CD1c-positive myeloid dendritic cell (primary cell): Measurements from ENCODE around the gene DBF4B.

Experiments used
- DNase-seq: peaks from one replicate; pipeline ENCODE4 v3.0.0-alpha.2; 2016; ENCODE audit errors: extremely low spot score

Gene DBF4B

DNA sequence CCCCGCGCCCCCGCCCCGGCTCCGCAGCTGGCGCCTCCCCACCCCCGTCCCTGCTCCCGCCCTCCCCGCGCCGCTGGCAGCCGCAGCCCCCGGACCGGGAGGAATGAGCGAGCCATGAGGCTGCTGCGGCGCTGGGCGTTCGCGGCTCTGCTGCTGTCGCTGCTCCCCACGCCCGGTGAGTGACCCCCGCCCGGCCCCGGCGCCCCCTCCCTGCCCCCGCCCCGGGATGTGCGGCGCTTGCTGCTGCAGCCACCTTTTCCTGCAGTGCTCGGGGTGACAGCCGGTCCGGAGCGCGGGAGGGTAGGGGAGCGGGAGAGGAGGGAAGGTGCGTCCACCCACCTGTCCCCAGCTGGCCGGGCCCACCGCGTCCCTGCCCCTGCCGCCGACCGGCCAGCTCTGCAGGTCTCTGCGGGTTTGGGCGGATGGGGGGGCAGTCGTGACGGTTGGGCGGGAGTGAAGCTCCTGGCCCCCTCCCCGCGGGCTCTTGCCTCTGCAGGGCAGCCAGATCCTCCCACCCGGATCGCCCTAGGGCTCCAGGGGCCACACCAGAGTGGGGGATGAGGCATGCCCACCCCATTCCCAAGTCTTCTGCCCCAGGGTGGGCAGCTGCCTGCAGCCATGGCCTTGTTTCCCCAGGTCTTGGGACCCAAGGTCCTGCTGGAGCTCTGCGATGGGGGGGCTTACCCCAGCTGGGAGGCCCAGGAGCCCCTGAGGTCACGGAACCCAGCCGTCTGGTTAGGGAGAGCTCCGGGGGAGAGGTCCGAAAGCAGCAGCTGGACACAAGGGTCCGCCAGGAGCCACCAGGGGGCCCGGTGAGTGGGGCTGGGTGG, 50.8 kb downstream of the DBF4B start:
- DNase-seq: no peak

DNA sequence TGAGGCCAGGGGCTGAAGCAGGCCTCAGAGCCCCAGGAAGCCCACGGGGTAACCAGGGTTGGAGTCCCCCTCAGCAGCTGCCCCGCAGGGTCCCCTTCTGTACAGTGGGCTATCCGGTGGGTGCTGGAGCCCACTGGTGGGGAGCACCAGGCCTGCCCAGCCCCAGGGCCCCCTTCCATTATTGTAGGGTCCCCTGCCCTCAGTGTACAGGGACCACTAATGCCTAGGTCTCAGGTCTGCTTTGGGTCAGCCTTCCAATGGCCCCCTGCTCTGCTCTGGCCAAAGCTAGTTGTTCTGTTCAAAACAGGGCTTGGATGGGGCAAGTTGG, 51.4 kb downstream of the DBF4B start:
- DNase-seq: no peak

DNA sequence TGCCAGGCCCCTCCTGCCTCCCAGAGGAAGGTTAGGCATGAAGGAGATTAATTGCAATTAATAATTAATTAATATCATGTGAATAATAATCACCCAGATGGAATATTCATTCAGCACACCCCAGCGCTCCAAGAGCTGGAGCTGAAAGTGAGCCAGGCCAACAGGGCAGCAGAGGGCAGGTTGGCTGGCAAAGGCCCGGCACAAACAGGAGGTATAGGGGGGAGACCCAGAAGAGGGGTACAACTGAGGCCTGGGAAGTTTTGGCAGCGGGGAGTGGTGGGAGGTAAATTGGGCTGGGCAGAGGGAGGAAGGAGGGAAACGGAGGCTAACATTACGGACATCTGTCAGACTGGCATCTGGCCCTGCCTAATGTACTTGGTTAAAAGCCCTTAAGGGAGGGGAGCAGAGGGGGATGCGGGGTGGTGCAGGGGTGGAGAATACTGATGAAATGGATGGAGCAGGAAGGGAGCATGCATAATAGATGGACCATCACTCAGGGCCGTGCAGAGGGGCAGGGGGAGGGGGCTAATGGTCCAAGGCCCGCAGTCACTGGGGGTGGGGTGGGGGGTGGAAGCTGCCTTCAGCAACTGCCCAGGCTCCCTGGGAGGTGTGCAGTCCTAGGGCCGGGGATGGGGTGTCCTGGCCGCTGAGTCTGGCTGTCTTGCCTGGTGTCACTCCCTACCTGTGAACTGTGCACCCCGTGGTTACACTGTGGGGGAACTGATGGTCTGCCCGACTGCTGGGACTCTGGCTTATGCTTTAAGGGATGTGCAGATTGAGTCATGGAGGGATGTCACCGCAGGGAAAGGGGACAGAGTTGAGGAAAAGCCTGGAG, 52.2 kb downstream of the DBF4B start:
- DNase-seq: no peak

DNA sequence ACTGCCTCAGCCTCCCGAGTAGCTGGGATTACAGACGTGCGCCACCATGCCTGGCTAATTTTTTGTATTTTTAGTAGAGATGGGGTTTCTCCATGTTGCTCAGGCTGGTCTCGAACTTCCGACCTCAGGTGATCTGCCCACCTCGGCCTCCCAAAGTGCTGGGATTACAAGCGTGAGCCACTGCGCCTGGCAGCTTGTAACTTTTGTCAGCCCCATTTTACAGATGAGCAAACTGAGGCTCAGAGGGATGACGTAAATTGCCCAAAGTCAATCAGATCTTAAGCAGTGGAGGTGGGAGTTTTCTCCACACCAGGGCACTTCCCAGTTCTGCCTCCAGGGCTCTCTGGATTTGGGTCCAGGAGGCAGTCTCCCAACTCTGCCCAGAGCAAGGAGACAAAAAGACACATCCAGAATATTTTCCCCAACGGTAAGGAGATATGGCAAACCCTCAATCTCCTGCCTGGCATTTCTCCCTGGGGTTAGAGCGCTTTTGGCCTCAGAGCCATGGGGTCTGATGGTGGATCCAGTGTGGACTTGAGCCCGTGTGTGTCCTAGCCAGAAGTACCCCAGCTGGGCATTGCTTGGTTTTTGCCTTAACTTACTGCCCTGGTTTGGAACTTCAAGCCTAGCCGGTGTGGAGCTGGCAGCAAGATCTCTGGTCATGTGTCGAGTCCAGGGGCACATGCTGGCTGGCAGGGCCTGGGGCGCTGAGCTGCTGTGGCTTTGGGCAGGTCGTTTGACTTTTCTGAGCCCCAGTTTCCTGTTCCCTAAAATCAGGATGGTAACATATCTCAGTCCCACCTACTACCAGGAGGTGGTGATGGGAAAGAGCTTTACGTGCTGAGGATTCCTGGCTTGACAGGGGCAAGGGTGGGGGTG, 53.7 kb downstream of the DBF4B start:
- no peak for DNase-seq

DNA sequence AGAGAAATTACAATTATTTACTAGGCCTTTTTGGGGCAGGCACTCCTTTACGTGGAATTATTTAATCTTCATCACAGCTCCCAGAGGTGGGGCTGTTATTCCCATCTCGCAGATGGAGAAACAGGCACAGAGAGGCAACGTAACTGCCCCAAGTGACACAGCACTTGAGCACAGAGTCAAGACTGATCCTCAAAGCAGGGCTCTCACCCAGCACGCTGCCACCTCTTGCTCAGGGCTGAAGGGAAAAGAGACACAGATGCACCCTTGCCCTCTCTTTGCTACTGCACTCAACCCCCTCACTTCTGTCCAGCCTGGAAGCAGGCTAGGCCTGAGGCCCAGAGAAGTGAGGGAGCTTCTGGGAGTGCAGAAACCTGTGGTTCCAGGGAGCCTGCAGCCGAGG, 54.7 kb downstream of the DBF4B start:
- DNase-seq: no peak

DNA sequence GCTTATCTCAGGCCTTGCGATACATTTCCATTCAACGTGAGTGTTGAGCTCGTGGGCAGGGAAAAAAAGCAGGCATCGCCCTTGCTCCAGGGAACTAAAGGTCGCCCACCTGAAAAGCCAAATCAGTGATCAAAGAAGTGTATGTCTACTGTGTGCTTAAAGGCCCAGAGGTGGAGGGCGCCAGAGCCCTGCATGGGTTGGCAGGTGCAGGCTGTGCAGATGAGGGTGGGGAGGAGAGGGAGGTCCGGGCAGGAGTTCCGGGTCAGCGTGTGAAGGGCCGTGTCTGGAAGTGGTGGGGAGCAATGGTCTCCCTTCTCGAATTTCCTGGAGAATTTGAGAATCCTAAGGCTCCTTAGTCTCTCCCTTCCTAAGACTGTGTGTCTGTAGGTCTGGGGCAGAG, 57.5 kb downstream of the DBF4B start:
- DNase-seq: no peak

DNA sequence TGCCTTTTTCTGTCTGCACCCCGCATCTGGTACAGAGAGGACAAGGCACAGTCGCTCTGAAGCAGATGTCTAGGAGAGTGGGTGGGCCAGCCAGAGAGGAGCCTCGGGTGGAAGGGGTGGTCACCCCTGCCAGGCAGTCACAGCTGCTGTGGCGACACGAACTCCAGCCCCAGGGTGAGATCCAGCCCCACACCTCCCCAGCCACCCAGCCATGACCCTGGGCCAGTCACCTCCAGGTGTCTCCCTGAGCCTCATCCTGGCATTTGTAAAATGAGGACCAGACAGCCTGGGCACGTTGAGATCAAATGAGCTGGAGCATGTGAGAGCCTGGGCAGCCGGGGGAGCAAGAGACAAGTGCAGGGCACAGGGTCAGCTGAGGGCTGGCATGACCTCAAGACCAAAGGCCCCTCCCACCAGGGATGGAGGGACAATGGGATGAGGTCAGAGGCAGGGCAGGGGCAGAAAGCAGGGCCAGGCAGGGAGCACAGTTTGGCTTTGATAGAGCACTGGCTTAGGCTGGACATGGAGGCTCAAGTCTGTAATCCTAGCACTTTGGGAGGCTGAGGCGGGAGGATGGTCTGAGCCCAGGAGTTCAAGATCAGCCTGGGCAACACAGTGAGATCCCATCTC, 58.1 kb downstream of the DBF4B start:
- DNase-seq: no peak

DNA sequence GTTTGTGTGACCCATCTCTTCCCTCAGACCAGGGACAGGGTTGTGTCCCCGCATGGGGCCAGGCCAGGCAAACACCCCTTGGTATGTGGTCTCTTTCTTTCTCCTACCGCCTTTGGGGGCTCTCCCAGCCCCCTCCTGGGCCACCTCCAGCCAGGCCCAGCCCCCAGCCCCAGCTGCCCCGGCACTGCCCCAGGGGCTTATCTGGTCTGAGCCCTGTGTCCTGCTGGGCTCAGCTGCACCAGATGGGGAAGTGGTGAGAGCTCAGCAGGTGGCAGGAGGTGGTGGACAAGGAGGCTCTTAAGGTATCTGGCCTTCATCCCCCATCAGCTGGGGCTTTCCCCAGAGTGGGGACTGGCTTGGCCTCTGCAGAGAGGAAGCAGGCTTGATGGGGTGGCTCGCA, 59.0 kb downstream of the DBF4B start:
- no peak for DNase-seq

DNA sequence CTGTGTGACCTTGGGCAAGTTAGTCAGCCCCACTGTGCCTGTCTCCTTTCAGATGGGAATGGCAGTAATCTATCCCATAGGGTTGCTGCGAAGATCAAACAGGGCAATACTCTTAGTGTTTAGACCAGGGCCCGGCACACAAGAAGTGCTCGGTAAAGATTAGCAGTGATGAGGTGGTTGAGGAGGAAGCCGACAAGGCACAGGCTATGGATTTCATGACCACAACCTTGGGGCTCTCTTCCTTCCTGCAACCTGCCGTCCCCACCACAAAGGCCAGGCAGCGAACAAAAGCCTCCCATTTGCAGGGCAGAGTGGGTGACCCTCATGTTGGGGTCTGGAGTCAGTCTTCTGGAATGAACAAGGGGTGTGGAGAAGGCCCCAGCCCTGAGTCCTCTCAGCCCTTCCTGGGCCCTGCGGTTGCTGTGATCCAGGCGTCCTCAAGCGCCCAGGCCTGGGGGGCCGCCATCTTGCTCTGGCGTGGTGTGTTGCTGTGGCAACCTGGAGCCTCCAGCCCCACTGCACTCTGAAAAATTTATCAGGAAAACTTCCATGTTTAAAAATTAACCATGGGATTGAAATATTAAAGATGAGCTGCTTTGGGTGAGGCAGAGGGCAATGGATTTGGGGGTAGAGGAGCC, 60.2 kb downstream of the DBF4B start:
- DNase-seq: no peak

DNA sequence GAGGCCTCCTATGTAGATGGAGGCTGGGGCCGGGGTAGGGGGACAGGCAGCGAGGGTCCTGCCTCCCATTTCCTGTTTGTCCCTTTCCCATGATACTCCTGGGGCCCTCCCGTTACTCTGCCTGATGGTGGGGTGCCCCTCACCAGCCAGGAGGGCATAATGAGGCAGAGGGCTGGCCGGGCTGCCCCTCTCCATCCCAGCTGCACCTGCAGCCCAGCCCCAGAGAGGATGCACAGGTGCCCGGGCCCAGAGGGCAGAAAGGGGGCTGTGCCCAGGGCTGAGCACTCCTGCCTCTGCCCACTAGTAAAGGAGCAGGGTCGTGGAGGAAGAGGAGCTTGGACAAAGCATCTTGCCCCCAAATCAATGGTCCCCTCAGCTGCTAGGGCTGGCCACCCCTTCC, 60.8 kb downstream of the DBF4B start:
- no peak for DNase-seq

DNA sequence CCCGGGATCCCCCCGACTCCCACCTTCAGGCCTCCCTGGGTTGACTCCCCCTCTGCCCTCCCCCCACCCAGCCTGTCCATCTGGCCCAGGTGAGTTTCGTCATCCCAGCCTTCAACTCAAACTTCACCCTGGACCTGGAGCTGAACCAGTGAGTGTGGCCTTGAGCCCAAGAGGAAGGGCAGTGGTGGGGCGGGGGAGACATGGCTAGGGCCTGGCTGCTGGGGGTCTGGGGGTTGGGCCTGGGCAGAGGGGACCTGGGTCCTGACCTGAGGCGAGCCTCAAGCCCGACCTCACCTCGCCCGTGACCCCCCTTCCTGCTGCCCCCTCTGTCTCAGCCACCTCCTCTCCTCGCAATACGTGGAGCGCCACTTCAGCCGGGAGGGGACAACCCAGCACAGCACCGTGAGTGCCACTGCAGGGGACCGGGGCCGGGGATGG, 61.2 kb downstream of the DBF4B start:
- DNase-seq: no peak

DNA sequence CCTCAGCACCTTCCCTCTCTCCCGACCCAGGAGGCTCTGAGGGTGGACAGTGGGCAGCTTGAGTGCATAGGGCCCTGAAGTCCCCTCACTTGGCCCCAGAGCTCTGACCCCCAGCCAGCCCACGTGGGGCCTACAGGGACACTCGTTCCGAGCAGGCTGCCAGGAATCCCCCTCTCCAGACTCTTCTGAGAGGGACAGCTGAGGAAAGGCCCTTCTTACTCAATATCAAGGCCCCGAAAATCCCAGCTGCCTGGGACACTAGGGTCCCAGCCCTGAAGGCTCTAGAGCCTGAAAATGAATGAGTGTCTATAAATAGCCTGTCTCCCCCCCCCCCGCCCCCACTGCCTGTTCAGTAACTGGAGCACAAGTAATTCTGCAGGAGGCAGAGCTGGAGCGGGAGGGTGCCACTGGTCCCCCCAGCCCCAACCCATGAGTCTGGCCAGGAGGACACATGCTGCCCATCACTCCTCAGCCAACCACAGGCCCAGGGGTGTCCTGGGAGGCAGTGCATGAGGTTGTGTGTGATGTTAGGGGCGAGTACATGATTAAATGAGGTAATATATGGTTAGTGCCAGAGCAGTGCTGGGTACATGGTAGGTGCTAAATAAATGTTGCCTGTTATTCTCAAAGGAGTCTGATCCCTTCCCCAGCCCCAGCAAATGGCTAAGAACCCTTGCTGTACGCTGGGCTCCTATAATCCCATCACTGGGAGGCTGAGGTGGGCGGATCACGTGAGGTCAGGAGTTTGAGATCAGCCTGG, 61.9 kb downstream of the DBF4B start:
- no peak for DNase-seq

DNA sequence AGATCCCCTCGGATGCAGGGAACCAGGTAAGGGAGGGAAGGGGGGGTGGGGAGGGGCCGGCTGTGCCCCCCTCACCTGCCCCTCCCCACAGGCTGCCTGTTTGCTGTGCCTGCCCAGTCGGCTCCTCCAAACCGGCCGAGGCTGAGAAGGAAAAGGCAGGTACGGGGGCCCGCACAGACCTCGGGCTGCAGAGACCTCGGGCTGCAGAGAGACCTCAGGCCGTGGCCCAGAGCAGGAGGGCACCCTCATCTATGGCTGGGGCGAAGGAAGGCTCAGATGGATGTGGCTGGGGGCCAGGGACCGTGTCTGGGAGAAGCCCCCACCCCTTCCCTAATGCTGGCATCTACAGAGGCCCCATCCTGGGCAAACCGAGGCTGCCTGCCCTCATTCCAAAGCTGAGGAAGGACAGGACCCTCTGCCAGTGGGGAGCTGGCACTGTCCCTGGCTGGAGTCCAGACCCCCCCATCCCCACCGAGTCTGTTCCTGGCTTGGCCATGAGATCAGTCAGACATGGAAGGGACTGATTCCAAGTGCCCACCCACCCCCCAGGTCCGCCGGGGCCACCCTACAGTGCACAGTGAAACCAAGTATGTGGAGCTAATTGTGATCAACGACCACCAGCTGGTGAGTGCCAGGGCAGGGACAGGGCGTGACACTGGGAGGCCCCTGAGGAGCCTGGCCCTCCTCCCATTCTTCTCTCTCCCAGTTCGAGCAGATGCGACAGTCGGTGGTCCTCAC, 64.0 kb downstream of the DBF4B start:
- no peak for DNase-seq

DNA sequence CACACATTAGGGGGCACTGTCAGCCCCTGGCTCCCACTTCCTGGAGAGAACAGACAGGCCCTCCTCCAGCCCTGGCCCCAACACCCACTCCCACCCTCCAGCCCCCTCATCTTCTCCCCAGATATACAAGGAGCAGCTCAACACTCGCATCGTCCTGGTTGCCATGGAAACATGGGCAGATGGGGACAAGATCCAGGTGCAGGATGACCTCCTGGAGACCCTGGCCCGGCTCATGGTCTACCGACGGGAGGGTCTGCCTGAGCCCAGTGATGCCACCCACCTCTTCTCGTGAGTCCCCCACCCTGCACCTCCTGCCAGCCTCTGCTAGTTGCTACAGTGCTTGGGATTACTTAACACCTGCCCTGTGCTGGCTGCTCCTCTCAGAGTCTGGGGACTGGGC, 64.7 kb downstream of the DBF4B start:
- DNase-seq: no peak

DNA sequence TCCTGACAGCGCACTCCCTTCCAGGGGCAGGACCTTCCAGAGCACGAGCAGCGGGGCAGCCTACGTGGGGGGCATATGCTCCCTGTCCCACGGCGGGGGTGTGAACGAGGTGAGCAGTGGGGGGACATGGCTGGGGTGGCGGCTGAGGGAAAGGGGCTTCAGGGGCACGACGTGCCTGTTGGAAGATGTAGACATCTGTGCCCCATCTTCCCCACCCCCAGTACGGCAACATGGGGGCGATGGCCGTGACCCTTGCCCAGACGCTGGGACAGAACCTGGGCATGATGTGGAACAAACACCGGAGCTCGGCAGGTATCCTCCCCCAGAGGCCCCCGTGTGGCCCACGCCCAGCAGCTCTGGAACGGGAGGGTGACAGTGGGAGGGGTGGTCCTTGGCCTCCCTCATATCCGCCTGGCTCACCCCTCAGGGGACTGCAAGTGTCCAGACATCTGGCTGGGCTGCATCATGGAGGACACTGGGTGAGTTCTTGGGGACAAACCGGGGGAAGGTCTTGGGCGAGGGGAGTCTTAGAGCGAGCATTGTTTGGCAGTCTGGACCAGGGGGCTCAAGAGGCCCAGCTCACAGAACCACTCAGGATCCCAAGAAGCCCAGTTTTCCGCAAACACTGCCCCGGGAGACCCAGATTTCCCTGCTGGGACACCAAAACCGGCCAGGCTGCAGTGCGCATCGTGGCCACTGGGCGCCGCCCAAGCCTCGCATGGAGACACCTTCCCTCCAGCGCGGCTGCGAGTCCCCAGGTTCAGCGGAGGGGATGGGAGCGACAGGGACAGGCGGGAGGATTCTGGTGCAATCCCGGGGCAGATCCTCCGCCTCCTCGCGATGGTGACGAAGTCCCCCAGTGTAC, 66.0 kb downstream of the DBF4B start:
- peak; percentile 88 for DNase-seq

DNA sequence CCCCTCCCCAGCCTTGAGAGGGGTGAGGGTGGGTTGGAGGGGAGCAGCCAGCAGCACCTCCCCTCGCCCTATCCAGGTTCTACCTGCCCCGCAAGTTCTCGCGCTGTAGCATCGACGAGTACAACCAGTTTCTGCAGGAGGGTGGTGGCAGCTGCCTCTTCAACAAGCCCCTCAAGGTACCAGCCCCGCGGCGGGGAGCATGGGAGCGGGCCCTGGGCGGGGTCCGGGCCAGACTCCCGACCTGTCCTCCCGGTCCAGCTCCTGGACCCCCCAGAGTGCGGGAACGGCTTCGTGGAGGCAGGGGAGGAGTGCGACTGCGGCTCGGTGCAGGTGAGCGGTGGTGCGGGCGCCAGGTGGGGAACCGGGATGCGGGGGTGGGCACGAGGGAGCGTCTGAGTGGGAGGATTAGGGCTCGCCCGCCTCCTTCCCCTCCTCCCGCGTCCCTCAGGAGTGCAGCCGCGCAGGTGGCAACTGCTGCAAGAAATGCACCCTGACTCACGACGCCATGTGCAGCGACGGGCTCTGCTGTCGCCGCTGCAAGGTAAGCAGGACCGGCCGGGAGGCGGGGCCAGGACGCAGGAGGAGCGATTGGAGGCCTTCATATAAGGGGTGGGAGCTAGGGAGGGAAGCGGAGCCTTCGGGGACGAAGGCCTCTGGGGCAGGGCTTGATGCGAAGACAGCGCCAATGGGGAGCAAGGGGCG, 66.8 kb downstream of the DBF4B start:
- peak; percentile 97 for DNase-seq

DNA sequence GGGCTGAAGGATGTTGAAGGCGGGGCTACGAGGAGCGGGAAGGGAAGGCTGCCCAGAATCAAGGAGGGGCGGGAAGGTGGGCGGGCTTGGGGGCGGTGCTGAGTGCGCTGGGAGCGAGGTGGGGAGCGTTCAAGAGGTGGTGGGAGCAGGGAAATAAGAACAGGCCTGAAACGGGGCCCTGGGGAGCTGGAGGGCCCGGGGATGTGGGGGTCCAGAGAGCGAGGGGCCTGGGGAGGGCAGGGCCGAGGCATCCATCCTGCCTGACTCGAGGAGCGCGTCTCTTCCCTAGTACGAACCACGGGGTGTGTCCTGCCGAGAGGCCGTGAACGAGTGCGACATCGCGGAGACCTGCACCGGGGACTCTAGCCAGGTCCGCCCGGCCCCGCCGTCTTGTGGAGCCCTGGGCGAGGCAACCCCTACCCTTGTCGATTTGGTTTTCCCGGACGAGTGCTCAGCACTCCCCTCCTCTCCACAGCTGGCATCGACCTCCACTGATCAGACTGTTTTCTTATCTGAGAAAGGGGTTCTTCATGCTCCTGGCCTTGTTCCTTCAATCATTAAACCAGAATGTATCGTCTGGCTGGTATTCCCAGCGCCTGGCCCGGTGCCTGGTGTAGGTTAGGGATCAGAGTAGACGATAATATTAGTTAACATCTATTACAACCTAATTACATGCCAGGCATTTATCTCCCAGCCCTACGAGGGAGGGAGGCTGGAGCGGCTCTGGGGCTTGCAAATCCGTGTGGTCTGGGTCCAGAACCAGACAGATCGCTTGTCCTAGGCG, 67.6 kb downstream of the DBF4B start:
- DNase-seq: no peak
